GM12892 (cell line): ENCODE data around the gene FNDC7.

ENCODE experiments used
- POLR2A ChIP-seq: IDR thresholded peaks from 2 replicates; pipeline ENCODE4 v1.6.1; 2011; ENCODE audit warnings: low read depth, low read length, control low read depth
- POLR2AphosphoS5 ChIP-seq: IDR thresholded peaks from 2 replicates; pipeline ENCODE4 v1.6.1; 2011; ENCODE audit warnings: low read depth, low read length, control low read depth
- TAF1 ChIP-seq: IDR thresholded peaks from 2 replicates; pipeline ENCODE4 v1.6.1; 2011; ENCODE audit warnings: low read depth, mild to moderate bottlenecking, control low read depth, low read length, borderline replicate concordance

- TF ChIP-seq POLR2A (peak; percentile 99), POLR2AphosphoS5 (peak; percentile 99), TAF1 (peak; percentile 85)
Measured at GRCh38 chr1:108691942-108692723, 20.6 kb upstream of the FNDC7 start, which contains the start of gene PRPF38B.
